HG03442 (cell line): ENCODE results near the gene VPS41.
"Not testable (repeated sequence)": the region's sequence is repeated elsewhere in the genome, so short reads cannot be mapped to it uniquely, and the experiment has no call there.

ENCODE experiments used
- ATAC-seq: cut with Tn5 transposase; IDR thresholded peaks from one replicate; pipeline ENCODE4 v1.9.1; 2021; ENCODE audit warnings: mild to moderate bottlenecking, moderate library complexity; ENCODE audit not compliant: unreplicated experiment

Gene VPS41

DNA sequence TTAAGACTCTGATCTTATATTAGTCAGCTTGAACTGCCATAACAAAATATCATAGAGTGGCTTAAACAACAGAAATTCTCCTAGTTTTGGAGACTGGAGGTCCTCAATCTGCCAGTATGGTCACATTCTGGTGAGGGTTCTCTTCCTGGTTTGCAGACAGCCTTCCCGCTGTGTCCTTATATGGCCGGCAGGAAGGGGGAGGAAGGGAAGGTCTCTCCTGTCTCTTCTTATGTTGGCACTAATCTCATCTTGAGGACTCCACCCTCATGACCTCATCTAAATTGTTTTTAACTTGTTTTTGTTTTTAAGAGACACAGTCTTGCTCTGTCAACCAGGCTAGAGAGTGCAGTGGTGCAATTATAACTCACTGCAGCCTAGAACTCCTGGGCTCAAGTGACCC, 53.1 kb downstream of the VPS41 start:
- no peak for ATAC-seq

- ATAC-seq, result peak; percentile 43
Measured at GRCh38 chr7:38855386-38855785, 53.6 kb downstream of the VPS41 start.

- ATAC-seq, result not testable (repeated sequence)
Measured at GRCh38 chr7:38854947-38855346, 54.0 kb downstream of the VPS41 start.

GRCh38 chr7:38851321-38851720, 57.7 kb downstream of the VPS41 start:
- ATAC-seq, result no peak

- ATAC-seq, result no peak
Measured at GRCh38 chr7:38846280-38846679, 62.7 kb downstream of the VPS41 start.

GRCh38 chr7:38844952-38845563, 63.9 kb downstream of the VPS41 start:
- ATAC-seq, result no peak

DNA sequence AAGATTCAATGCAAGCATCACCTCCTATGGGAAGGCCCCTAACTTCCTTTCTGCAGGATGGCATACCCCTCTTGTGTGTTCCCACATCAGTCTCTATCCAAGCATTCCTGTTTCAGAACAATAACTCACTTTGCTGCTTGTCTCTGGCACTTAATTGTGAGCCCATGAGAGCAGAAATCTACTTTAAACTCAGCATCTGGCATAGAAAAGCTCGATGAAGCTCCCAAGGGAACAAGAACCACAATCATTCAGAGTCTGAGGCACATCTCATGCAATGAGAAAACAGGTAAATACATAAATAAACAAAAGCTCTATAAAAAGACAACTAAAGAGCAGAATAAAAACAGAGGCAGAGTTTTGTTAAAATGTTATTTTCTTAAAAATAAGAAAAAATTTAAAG, 66.2 kb downstream of the VPS41 start:
- ATAC-seq, result no peak

DNA sequence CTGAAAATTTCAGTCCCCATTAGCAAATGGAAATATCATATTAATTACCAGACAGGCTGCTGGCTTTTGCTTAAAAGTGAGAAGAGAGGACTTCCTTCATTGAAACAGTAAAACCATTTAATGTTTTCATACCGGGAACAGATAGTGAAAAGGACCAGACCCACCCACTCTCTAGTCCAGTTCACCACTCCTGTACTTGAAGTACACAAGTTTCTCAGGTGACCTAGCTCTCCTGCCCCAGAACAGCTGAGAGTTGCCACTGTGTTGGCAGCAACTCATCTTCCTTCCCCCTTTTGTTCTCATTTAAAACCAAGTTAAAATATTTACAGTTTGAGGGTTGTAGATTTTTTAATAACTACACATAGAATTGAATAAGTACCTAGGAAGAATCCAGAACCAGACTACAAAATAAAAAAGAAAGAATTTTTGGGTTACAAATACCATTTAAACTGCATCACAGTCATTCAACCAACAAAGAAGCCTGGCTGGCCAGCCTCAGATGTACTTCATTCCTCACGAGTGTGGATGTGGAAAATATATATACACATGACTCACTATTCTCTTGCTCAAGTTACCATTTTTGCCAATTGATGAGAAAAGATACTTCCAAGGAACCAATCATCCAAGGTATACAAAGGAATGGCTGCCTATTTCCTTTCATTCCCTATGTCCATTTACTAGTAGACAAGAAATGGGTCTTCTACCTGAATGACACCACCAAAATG, 68.1 kb downstream of the VPS41 start:
- ATAC-seq, result no peak

GRCh38 chr7:38839851-38840250, 69.1 kb downstream of the VPS41 start:
- no peak for ATAC-seq

DNA sequence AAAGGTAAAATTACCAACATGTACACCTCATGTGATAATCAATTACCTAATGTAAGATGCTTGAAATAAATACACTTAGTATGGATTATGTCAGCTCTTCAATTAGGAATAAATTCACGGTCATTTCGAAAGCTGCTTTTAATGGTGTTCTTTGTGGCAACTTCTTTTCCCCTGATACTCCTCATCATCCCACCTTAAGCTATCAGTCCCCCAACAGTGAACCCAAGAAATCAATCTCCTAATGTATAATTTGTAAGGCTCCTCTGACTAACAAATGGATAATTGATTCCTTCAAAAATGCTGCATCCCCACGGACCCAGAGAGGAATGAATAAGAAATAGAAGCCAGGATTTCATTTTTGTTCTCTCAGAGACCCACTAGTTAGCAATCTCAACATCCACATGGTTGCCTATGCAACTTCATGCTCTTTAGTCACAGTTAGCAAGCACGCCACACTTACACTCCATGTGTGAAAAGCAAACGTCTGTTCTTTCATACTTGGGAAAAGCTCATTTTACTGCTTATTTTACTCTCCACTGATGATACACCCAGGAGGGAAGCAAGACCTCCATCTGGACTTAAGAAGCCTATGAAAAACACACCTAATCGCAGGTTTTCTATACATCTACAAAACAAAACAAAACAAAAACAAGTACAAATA, 70.1 kb downstream of the VPS41 start:
- no peak for ATAC-seq

GRCh38 chr7:38834357-38834756, 74.6 kb downstream of the VPS41 start:
- ATAC-seq, result no peak

DNA sequence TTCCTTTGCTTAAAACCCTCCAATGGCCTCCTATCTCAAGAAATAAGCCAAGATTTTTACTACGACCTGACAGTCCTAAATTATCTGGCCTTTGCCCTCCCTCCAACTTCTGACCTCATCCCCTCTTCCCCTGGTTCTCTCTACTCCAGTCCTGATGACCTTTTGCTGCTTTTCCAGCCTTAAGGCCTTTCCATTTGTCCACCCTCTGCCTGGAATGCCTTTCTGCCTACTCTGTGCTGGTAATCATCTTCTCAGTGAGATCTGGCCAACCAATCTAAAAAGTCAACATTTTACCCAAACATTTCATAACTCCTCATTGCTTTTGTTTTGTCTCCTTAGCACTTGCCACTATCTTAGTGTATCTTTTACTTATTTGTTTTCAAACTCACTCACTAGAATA, 75.7 kb downstream of the VPS41 start:
- ATAC-seq, result no peak

- ATAC-seq, result no peak
Measured at GRCh38 chr7:38831259-38831996, 77.6 kb downstream of the VPS41 start.

DNA sequence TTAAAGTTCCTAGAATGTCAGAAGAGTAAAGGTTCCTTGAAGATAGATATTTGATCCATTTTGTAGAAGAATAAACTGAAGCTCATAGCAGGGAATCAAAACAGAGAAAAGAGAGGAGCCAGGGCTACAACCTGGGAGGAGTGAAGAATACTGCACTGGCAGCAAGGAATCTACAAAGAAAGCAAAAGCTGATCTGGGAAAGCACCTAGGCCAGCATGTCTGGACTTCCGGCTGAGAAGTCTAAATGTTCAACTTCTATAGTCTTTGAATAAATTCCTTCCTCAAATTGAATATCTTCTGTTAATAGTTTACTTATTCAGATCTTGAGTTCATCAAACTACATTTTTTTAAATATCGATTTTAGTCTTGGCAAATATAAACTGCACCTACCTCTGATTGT, 78.2 kb downstream of the VPS41 start:
- no peak for ATAC-seq

DNA sequence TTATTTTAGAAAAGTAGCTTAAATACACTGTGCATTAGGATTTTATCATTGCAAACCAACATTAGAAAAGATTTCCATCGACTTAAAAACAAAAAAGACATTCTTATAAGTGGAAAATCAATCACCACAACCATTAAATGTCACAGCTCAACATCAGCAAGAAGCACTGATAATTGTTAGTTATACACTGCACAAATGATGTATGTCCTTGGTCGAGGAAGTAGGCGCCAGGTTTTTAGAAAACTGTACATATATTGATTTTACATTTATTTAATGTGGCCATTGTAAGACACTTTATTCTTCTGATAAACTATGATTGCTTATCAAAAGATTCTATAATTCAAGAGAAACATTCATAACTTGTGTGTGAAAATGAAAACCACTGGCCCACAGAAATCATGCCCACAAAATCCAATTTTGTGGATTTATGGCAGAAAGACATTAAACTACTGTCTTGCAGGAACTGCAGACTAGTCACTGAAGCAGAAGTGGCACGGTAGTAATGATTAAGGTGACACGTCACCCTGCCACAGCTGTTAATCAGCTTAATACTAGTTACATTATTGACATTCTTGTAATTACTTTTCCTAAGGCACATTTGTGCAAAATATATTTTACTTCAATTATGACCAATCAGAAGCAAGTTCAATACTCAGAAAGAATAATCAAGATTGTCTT, 79.4 kb downstream of the VPS41 start:
- no peak for ATAC-seq

GRCh38 chr7:38828026-38828425, 81.0 kb downstream of the VPS41 start:
- no peak for ATAC-seq

DNA sequence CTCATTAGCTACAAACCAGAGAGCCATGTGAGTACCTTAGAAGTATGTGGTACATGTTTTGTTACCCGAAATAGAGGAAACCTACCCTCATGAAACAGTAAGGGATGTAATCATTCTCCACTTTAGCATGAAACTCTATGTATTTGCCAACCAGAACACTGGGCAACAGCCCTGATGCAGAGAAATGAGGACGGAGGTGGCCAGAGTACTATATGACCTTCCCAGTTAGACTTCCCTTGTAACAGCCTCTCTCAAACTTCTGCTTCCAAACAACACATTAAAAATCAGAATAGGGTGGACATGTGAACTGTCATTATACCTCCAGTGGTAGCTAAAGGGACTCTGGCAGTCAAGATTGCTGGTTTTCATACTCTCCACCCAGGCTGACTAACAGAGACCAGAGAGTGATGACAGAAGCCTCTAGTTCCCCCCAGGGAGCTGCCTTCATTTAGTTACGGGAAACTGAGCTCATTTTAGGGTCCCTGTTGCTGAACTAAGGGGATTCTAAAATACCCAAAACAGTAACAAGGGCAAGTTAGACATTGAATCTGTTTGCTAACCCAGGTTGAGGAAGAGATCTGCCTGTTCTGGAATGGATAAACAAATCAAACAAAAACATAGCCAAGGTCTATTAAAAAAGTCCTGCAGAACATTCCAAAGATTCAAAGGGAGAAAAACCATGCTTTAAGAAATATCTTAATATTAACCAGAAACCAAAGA, 83.1 kb downstream of the VPS41 start:
- no peak for ATAC-seq

DNA sequence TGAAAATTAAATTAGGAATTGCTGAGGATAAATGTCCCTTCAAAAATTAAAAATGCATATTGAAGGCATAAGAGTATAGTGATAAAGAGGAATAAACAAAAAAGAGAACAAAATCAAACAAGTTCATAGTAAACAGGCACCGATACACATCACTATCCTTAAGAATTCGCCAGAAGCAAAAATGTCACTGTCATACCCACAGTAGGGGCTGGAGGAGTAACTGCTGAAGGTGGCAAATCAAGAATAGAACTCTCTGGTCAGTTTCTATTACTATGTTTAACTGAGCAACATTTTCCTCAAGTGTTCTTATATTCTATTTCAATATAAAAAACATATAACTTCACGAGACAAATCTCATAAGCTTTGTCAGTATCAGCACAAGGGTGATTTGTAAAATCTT, 84.0 kb downstream of the VPS41 start:
- ATAC-seq, result no peak

GRCh38 chr7:38822549-38822948, 86.4 kb downstream of the VPS41 start:
- no peak for ATAC-seq

DNA sequence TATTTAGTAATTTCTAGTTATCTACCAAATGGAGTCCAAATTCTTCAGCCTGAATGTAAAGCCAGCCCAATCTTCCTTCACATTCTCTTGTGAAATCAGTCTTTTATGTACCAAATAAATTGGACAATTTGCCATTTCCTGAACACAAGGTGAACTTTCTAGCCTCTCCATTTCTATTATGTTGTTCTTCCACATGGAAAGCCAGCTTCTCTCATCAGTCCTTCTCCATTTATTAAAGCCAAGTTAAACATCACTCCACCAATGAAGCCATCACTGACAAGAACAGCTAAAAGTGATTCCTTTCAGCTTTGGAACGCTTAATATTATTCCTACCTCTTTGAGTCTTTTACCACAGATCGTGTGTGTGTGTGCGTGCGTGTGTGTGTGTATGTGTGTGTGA, 88.4 kb downstream of the VPS41 start:
- ATAC-seq, result no peak
